HG03575 (cell line): ENCODE measurements around the gene BLACAT1.
"Not testable (repeated sequence)": the region's sequence is repeated elsewhere in the genome, so short reads cannot be mapped to it uniquely, and the experiment has no call there.

Experiments
- ATAC-seq: cut with Tn5 transposase; IDR thresholded peaks from one replicate; pipeline ENCODE4 v1.9.1; 2021; ENCODE audit not compliant: unreplicated experiment, insufficient number of reproducible peaks, low FRiP score; ENCODE audit errors: extremely low read depth

The BLACAT1 gene

GRCh38 chr1:205486258-205486657 is 30.4 kb upstream of the BLACAT1 start:
- ATAC-seq: no peak

- ATAC-seq: no peak
These were observed 29.4 kb upstream of the BLACAT1 start for GRCh38 chr1:205484985-205485967.

GRCh38 chr1:205483372-205483771 is 27.5 kb upstream of the BLACAT1 start:
- no peak for ATAC-seq

GRCh38 chr1:205482587-205482986 is 26.7 kb upstream of the BLACAT1 start:
- not testable (repeated sequence) for ATAC-seq

GRCh38 chr1:205481629-205482151 is 25.8 kb upstream of the BLACAT1 start:
- ATAC-seq: no peak

- ATAC-seq: no peak
These were observed 25.4 kb upstream of the BLACAT1 start for GRCh38 chr1:205481218-205481617.

GRCh38 chr1:205480349-205480985 is 24.6 kb upstream of the BLACAT1 start:
- no peak for ATAC-seq

- not testable (repeated sequence) for ATAC-seq
These were observed 23.1 kb upstream of the BLACAT1 start for GRCh38 chr1:205478985-205479384.

- no peak for ATAC-seq
These were observed 22.0 kb upstream of the BLACAT1 start for GRCh38 chr1:205477759-205478247.

GRCh38 chr1:205477121-205477758 is 21.4 kb upstream of the BLACAT1 start:
- ATAC-seq: no peak

GRCh38 chr1:205476648-205477047 is 20.8 kb upstream of the BLACAT1 start:
- no peak for ATAC-seq

- ATAC-seq: no peak
These were observed 20.0 kb upstream of the BLACAT1 start for GRCh38 chr1:205475855-205476254.

- no peak for ATAC-seq
These were observed 18.7 kb upstream of the BLACAT1 start for GRCh38 chr1:205474571-205474970.

- ATAC-seq: no peak
These were observed 18.1 kb upstream of the BLACAT1 start for GRCh38 chr1:205473966-205474365.

- ATAC-seq: no peak
These were observed 17.6 kb upstream of the BLACAT1 start for GRCh38 chr1:205473475-205473874.

GRCh38 chr1:205472737-205473441 is 17.0 kb upstream of the BLACAT1 start:
- ATAC-seq: no peak

- no peak for ATAC-seq
These were observed 14.3 kb upstream of the BLACAT1 start for GRCh38 chr1:205470131-205470530.

GRCh38 chr1:205466595-205467220 is 10.9 kb upstream of the BLACAT1 start:
- ATAC-seq: no peak
